CD4-positive, CD25-positive, alpha-beta regulatory T cell (primary cell): ENCODE measurements around the gene TENM4. TPM values are rescaled to one million over a fixed set of nuclear protein-coding genes. Genes with fewer than 3 reads are reported as not detected.
"Not testable (repeated sequence)": the region's sequence is repeated elsewhere in the genome, so short reads cannot be mapped to it uniquely, and the experiment has no call there.

Source experiments
- ATAC-seq, 2 donors: fragments of 150-1000 bp; cut with Tn5 transposase; one replicate each; pipeline ENCODE4 v1.10.0; 2021; ENCODE audit warnings: low read depth in 2 of 2, moderate number of reproducible peaks in 2 of 2, moderate library complexity in 1 of 2
- DNase-seq, 3 donors: peaks; one replicate each; pipeline versions ENCODE4 v3.0.0 to v3.0.0-alpha.2; 2012 to 2022; ENCODE audit warnings: mixed read lengths in 1 of 3
- H3K27ac ChIP-seq: one replicate; pipeline ENCODE4 v1.7.0; 2013; ENCODE audit warnings: mild to moderate bottlenecking, low read length; ENCODE audit not compliant: insufficient read depth, poor library complexity, severe bottlenecking
- H3K27me3 ChIP-seq: one replicate; pipeline ENCODE4 v1.7.0; 2013; ENCODE audit warnings: low read length; ENCODE audit not compliant: control insufficient read depth, insufficient read depth
- H3K36me3 ChIP-seq: one replicate; pipeline ENCODE4 v1.7.0; 2013; ENCODE audit warnings: mild to moderate bottlenecking, low read length, moderate library complexity; ENCODE audit not compliant: control insufficient read depth, insufficient read depth
- H3K4me1 ChIP-seq: 2 replicates; pipeline ENCODE4 v1.7.0; 2013; ENCODE audit warnings: mild to moderate bottlenecking, low read length; ENCODE audit not compliant: insufficient read depth, control insufficient read depth, poor library complexity, severe bottlenecking
- H3K4me3 ChIP-seq: one replicate; pipeline ENCODE4 v1.7.0; 2013; ENCODE audit warnings: low read depth, mild to moderate bottlenecking, low read length, moderate library complexity
- H3K9me3 ChIP-seq, 2 experiments: 1 replicate in 1 of 2; 2 replicates in 1 of 2; pipeline ENCODE4 v1.7.0; 2013; ENCODE audit warnings: low read length in 2 of 2, mild to moderate bottlenecking in 1 of 2, moderate library complexity in 1 of 2; ENCODE audit not compliant: control insufficient read depth in 2 of 2
- H3K27ac Mint-ChIP-seq, 3 donors: one replicate each; pipeline ENCODE4 v1.8.0; 2020 to 2022; ENCODE audit warnings: mild to moderate bottlenecking in 3 of 3, mixed read lengths in 3 of 3, moderate library complexity in 2 of 3
- H3K27me3 Mint-ChIP-seq: one replicate; pipeline ENCODE4 v1.8.0; 2022; ENCODE audit warnings: mild to moderate bottlenecking, mixed read lengths
- H3K36me3 Mint-ChIP-seq: one replicate; pipeline ENCODE4 v1.8.0; 2020; ENCODE audit warnings: mixed read lengths
- H3K4me1 Mint-ChIP-seq, 4 donors: one replicate each; pipeline ENCODE4 v1.8.0; 2020 to 2022; ENCODE audit warnings: mixed read lengths in 4 of 4, mild to moderate bottlenecking in 1 of 4
- H3K4me3 Mint-ChIP-seq, 4 donors: one replicate each; pipeline ENCODE4 v1.8.0; 2020 to 2022; ENCODE audit warnings: mild to moderate bottlenecking in 4 of 4, mixed read lengths in 4 of 4, moderate library complexity in 3 of 4
- H3K9me3 Mint-ChIP-seq, 7 donors: one replicate each; pipeline ENCODE4 v1.8.0; 2020 to 2022; ENCODE audit warnings: mixed read lengths in 7 of 7, mild to moderate bottlenecking in 3 of 7, moderate library complexity in 2 of 7
- polyA plus RNA-seq, 4 donors: library from polyadenylated mRNA; unstranded; fragments of 300-500 nt; fragmentation: Illumina TruSeq; gene quantifications; one replicate each; pipeline ENCODE4 v1.2.3, GENCODE V29; 2021
- total RNA-seq: library from RNA; stranded (reverse); gene quantifications from one replicate; pipeline ENCODE4 v1.2.3, GENCODE V29; 2022

The TENM4 gene
- total and polyA plus RNA-seq, 5 donors from 2014 or later, result 0.02 TPM; not detected in 4

- not testable (repeated sequence) for H3K4me1 ChIP-seq, H3K27me3 ChIP-seq, H3K4me3 Mint-ChIP-seq, H3K36me3 Mint-ChIP-seq, H3K9me3 Mint-ChIP-seq, ATAC-seq, DNase-seq, H3K27ac Mint-ChIP-seq, H3K9me3 ChIP-seq, H3K36me3 ChIP-seq, H3K27me3 Mint-ChIP-seq, H3K4me3 ChIP-seq, H3K27ac ChIP-seq, H3K4me1 Mint-ChIP-seq
These were observed 249.1 kb downstream of the TENM4 start for GRCh38 chr11:79191716-79192115.

DNA sequence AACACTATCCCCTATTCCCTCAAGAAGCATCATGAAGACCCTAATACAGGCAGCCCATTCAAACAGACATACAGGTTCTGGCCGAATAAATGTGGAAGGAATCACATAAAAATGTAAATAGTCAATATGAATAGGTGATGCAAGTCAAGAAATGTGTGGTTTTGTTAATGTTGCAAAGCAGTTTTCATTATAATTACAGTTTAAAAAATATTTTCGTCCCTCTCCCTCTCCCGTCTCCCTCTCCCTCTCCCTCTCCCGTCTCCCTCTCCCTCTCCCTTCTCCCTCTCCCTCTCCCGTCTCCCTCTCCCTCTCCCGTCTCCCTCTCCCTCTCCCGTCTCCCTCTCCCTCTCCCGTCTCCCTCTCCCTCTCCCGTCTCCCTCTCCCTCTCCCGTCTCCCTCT lies 250.3 kb downstream of the TENM4 start:
- DNase-seq, H3K9me3 ChIP-seq, ATAC-seq, H3K4me1 ChIP-seq, H3K27ac Mint-ChIP-seq, H3K27ac ChIP-seq, H3K4me3 Mint-ChIP-seq, H3K27me3 Mint-ChIP-seq, H3K27me3 ChIP-seq, H3K36me3 Mint-ChIP-seq, H3K4me1 Mint-ChIP-seq, H3K4me3 ChIP-seq, H3K36me3 ChIP-seq, H3K9me3 Mint-ChIP-seq: not testable (repeated sequence)

- DNase-seq, result no peak
- Mint-ChIP-seq H3K36me3 (no peaks in the 10 kb centered on the region), H3K4me1 (no peaks in the 10 kb centered on the region), H3K9me3 (peaks cover 0 to 6% (median 2%) of the 10 kb centered on the region in 7 donors), H3K27me3 (no peaks in the 10 kb centered on the region), H3K27ac (no peak overlapping the region), H3K4me3 (no peak overlapping the region)
- H3K9me3 ChIP-seq, result no peaks in the 10 kb centered on the region
- no peaks in the 10 kb centered on the region for H3K36me3 ChIP-seq
- H3K27ac ChIP-seq, result no peak overlapping the region
- no peaks in the 10 kb centered on the region for H3K27me3 ChIP-seq
- no peaks in the 10 kb centered on the region for H3K4me1 ChIP-seq
- ATAC-seq, result no peak
- H3K4me3 ChIP-seq, result no peak overlapping the region
These were observed 251.2 kb downstream of the TENM4 start for GRCh38 chr11:79189601-79190000.

- Histone ChIP-seq H3K36me3 (no peaks in the 10 kb centered on the region), H3K4me1 (no peaks in the 10 kb centered on the region), H3K27me3 (no peaks in the 10 kb centered on the region), H3K9me3 (no peaks in the 10 kb centered on the region), H3K4me3 (no peak overlapping the region), H3K27ac (no peak overlapping the region)
- Mint-ChIP-seq H3K36me3 (no peaks in the 10 kb centered on the region), H3K27ac (no peak overlapping the region), H3K4me1 (no peaks in the 10 kb centered on the region), H3K9me3 (peaks cover 0 to 6% (median under 1%) of the 10 kb centered on the region in 7 donors), H3K4me3 (no peak overlapping the region), H3K27me3 (no peaks in the 10 kb centered on the region)
- ATAC-seq (no peak), DNase-seq (no peak)
These were observed 251.8 kb downstream of the TENM4 start for GRCh38 chr11:79189055-79189454.

GRCh38 chr11:79186669-79187068 lies 254.2 kb downstream of the TENM4 start:
- H3K27me3 ChIP-seq, result no peaks in the 10 kb centered on the region
- Mint-ChIP-seq H3K9me3 (peaks cover 0 to 5% (median 3%) of the 10 kb centered on the region in 7 donors), H3K36me3 (no peaks in the 10 kb centered on the region), H3K4me1 (no peaks in the 10 kb centered on the region), H3K4me3 (no peak overlapping the region), H3K27ac (no peak overlapping the region), H3K27me3 (no peaks in the 10 kb centered on the region)
- H3K36me3 ChIP-seq, result no peaks in the 10 kb centered on the region
- no peak overlapping the region for H3K27ac ChIP-seq
- no peaks in the 10 kb centered on the region for H3K4me1 ChIP-seq
- ATAC-seq (no peak), DNase-seq (no peak)
- no peaks in the 10 kb centered on the region for H3K9me3 ChIP-seq
- H3K4me3 ChIP-seq, result no peak overlapping the region

DNA sequence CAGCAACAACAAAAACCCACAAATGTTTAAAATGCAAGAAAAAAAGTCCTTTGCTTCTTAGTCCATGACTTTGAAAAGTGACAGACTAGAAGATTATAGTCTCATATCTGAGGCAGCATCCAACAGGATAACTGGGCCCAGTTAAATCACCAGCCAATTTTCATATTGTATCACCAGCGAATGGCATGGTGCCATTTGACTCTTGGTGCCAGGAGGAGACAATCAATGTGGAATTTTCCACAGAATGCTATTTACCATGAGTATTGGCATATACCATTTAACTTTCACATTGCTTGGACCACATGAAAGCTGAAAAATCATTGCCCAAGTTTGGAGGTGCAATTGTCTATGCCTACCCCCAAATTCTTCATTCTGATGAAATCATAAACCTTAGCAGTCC lies 255.5 kb downstream of the TENM4 start:
- Mint-ChIP-seq H3K4me3 (no peak overlapping the region), H3K4me1 (no peaks in the 10 kb centered on the region), H3K36me3 (no peaks in the 10 kb centered on the region), H3K27ac (no peak overlapping the region), H3K27me3 (no peaks in the 10 kb centered on the region), H3K9me3 (peaks cover 0 to 5% (median 3%) of the 10 kb centered on the region in 7 donors)
- ATAC-seq, result no peak
- Histone ChIP-seq H3K4me1 (no peaks in the 10 kb centered on the region), H3K4me3 (no peak overlapping the region), H3K27ac (no peak overlapping the region), H3K27me3 (no peaks in the 10 kb centered on the region), H3K9me3 (no peaks in the 10 kb centered on the region), H3K36me3 (no peaks in the 10 kb centered on the region)
- DNase-seq, result no peak

DNA sequence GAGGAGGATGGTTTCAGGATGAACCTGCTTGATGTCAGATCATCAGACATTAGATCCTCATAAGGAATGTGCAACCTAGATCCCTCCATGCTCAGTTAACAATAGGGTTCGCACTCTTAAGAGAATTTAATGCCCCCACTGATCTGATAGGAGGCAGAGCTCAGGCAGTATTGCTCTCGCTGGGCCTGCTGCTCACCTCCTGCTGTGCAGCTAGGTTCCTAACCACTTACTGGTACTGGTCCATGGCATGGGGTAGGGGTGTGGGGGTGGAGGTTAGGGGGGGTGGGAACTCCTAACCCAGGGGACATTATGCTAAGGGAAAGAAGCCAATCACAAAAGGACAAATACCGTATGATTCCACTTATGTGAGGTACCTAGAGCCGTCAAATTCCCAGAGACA lies 256.5 kb downstream of the TENM4 start:
- H3K9me3 ChIP-seq, result no peaks in the 10 kb centered on the region
- no peak overlapping the region for H3K4me3 ChIP-seq
- Mint-ChIP-seq H3K4me3 (no peak overlapping the region), H3K9me3 (peaks cover 0 to 5% (median 3%) of the 10 kb centered on the region in 7 donors), H3K27ac (no peak overlapping the region), H3K36me3 (no peaks in the 10 kb centered on the region), H3K27me3 (no peaks in the 10 kb centered on the region), H3K4me1 (no peaks in the 10 kb centered on the region)
- no peak for ATAC-seq
- H3K27me3 ChIP-seq, result no peaks in the 10 kb centered on the region
- H3K36me3 ChIP-seq, result no peaks in the 10 kb centered on the region
- no peak for DNase-seq
- H3K27ac ChIP-seq, result no peak overlapping the region
- H3K4me1 ChIP-seq, result no peaks in the 10 kb centered on the region

- Mint-ChIP-seq H3K4me1 (no peaks in the 10 kb centered on the region), H3K9me3 (peaks cover 0 to 5% (median 3%) of the 10 kb centered on the region in 7 donors), H3K36me3 (no peaks in the 10 kb centered on the region), H3K27me3 (no peaks in the 10 kb centered on the region), H3K27ac (no peak overlapping the region), H3K4me3 (no peak overlapping the region)
- Histone ChIP-seq H3K27ac (no peak overlapping the region), H3K4me3 (no peak overlapping the region), H3K9me3 (no peaks in the 10 kb centered on the region), H3K27me3 (no peaks in the 10 kb centered on the region), H3K4me1 (no peaks in the 10 kb centered on the region), H3K36me3 (no peaks in the 10 kb centered on the region)
- ATAC-seq (no peak), DNase-seq (no peak)
These were observed 258.0 kb downstream of the TENM4 start for GRCh38 chr11:79182794-79183193.
